H9 (cell line): ENCODE measurements around the gene RGSL1. TPM values are rescaled to one million over a fixed set of nuclear protein-coding genes. Genes with fewer than 3 reads are reported as not detected.

Experiments used
- DNase-seq: peaks from one replicate; pipeline ENCODE4 v3.0.0-alpha.2; 2017
- H2AFZ ChIP-seq: one replicate; pipeline ENCODE4 v1.6.1; 2013; ENCODE audit warnings: mild to moderate bottlenecking, low read length, control low read depth, moderate library complexity
- H2AK5ac ChIP-seq: 2 replicates; pipeline ENCODE4 v1.6.1; 2013; ENCODE audit warnings: low read length, control low read depth, mixed read lengths; ENCODE audit not compliant: insufficient read length
- H2BK120ac ChIP-seq: one replicate; pipeline ENCODE4 v1.6.1; 2013; ENCODE audit warnings: low read depth, mild to moderate bottlenecking, low read length, control low read depth, inconsistent platforms; ENCODE audit not compliant: poor library complexity, severe bottlenecking
- H2BK12ac ChIP-seq: 2 replicates; pipeline ENCODE4 v1.6.1; 2013; ENCODE audit warnings: low read length, control low read depth, mixed read lengths, low read depth; ENCODE audit not compliant: insufficient read length
- H2BK15ac ChIP-seq: 2 replicates; pipeline ENCODE4 v1.6.1; 2013; ENCODE audit warnings: low read depth, low read length, control low read depth
- H2BK20ac ChIP-seq: one replicate; pipeline ENCODE4 v1.6.1; 2013; ENCODE audit warnings: low read depth, mild to moderate bottlenecking, low read length, control low read depth, inconsistent platforms; ENCODE audit not compliant: poor library complexity, severe bottlenecking
- H2BK5ac ChIP-seq: 2 replicates; pipeline ENCODE4 v1.6.1; 2013; ENCODE audit warnings: low read length, control low read depth, mixed read lengths; ENCODE audit not compliant: insufficient read length
- H3K14ac ChIP-seq: 2 replicates; pipeline ENCODE4 v1.6.1; 2013; ENCODE audit warnings: low read length, control low read depth; ENCODE audit not compliant: insufficient read depth
- H3K18ac ChIP-seq: 2 replicates; pipeline ENCODE4 v1.6.1; 2013; ENCODE audit warnings: low read depth, mild to moderate bottlenecking, mixed read lengths, low read length, control low read depth; ENCODE audit not compliant: insufficient read length
- H3K23ac ChIP-seq: 2 replicates; pipeline ENCODE4 v1.6.1; 2013; ENCODE audit warnings: low read length, control low read depth, mixed read lengths, low read depth; ENCODE audit not compliant: insufficient read length
- H3K23me2 ChIP-seq: 2 replicates; pipeline ENCODE4 v1.6.1; 2013; ENCODE audit warnings: low read depth, mild to moderate bottlenecking, mixed read lengths, low read length, control low read depth; ENCODE audit not compliant: insufficient read length, poor library complexity, severe bottlenecking
- H3K27ac ChIP-seq: 2 replicates; pipeline ENCODE4 v1.5.1; 2013; ENCODE audit warnings: low read length, control low read depth, mixed read lengths, low read depth; ENCODE audit not compliant: insufficient read length
- H3K27me3 ChIP-seq: 2 replicates; pipeline ENCODE4 v1.6.1; 2013; ENCODE audit warnings: low read length, control low read depth, inconsistent platforms; ENCODE audit not compliant: insufficient read depth
- H3K4ac ChIP-seq: 2 replicates; pipeline ENCODE4 v1.6.1; 2013; ENCODE audit warnings: low read depth, mild to moderate bottlenecking, control low read depth, inconsistent platforms, low read length, moderate library complexity
- H3K4me1 ChIP-seq: 2 replicates; pipeline ENCODE4 v1.6.1; 2013; ENCODE audit warnings: low read length, control low read depth, inconsistent platforms; ENCODE audit not compliant: insufficient read depth
- H3K4me2 ChIP-seq: 2 replicates; pipeline ENCODE4 v1.6.1; 2013; ENCODE audit warnings: low read length, control low read depth, mixed read lengths; ENCODE audit not compliant: insufficient read length, insufficient read depth
- H3K56ac ChIP-seq: 2 replicates; pipeline ENCODE4 v1.6.1; 2013; ENCODE audit warnings: low read depth, mild to moderate bottlenecking, mixed read lengths, low read length, control low read depth; ENCODE audit not compliant: insufficient read length
- H3K79me1 ChIP-seq: 2 replicates; pipeline ENCODE4 v1.6.1; 2013; ENCODE audit warnings: low read depth, mild to moderate bottlenecking, moderate library complexity, low read length, control low read depth, inconsistent platforms; ENCODE audit not compliant: insufficient read depth, poor library complexity, severe bottlenecking
- H3K79me2 ChIP-seq: 2 replicates; pipeline ENCODE4 v1.6.1; 2013; ENCODE audit warnings: low read length, control low read depth, inconsistent platforms; ENCODE audit not compliant: insufficient read depth
- H3K9ac ChIP-seq: 2 replicates; pipeline ENCODE4 v1.6.1; 2013; ENCODE audit warnings: low read length, control low read depth, mixed read lengths; ENCODE audit not compliant: insufficient read length; ENCODE audit errors: extremely low read depth
- H3K9me3 ChIP-seq: one replicate; pipeline ENCODE4 v1.6.1; 2013; ENCODE audit warnings: low read depth, low read length, inconsistent platforms; ENCODE audit not compliant: control insufficient read depth
- H3T11ph ChIP-seq: one replicate; pipeline ENCODE4 v1.6.1; 2013; ENCODE audit warnings: mild to moderate bottlenecking, low read length, control low read depth, inconsistent platforms
- H4K20me1 ChIP-seq: one replicate; pipeline ENCODE4 v1.6.1; 2013; ENCODE audit not compliant: control insufficient read depth, insufficient read length, insufficient read depth
- H4K5ac ChIP-seq: 2 replicates; pipeline ENCODE4 v1.6.1; 2013; ENCODE audit warnings: low read depth, mild to moderate bottlenecking, mixed read lengths, low read length, control low read depth; ENCODE audit not compliant: insufficient read length
- H4K8ac ChIP-seq: replicated peaks from 2 replicates; pipeline ENCODE4 v1.6.1; 2013; ENCODE audit warnings: low read length, control low read depth, mixed read lengths, low read depth; ENCODE audit not compliant: insufficient read length
- H4K91ac ChIP-seq: 2 replicates; pipeline ENCODE4 v1.6.1; 2013; ENCODE audit warnings: low read depth, mild to moderate bottlenecking, moderate library complexity, mixed read lengths, low read length, control low read depth; ENCODE audit not compliant: insufficient read length
- H3K27ac Mint-ChIP-seq, 3 experiments: 2 replicates in 2 of 3; 3 replicates in 1 of 3; pipeline ENCODE4 v1.8.0; 2020 to 2021; ENCODE audit warnings: mixed read lengths in 3 of 3, mild to moderate bottlenecking in 1 of 3, moderate library complexity in 1 of 3
- H3K27me3 Mint-ChIP-seq: 2 replicates; pipeline ENCODE4 v1.8.0; 2021; ENCODE audit warnings: low read depth, mild to moderate bottlenecking, moderate library complexity, mixed read lengths
- H3K36me3 Mint-ChIP-seq, 3 experiments: 2 replicates in 2 of 3; 3 replicates in 1 of 3; pipeline ENCODE4 v1.8.0; 2020 to 2021; ENCODE audit warnings: low read depth in 3 of 3, mixed read lengths in 3 of 3; ENCODE audit not compliant: insufficient read depth in 1 of 3
- H3K4me1 Mint-ChIP-seq, 2 experiments: 2 replicates each; pipeline ENCODE4 v1.8.0; 2020; ENCODE audit warnings: mixed read lengths in 2 of 2
- H3K4me3 Mint-ChIP-seq, 2 experiments: 2 replicates in 1 of 2; 3 replicates in 1 of 2; pipeline ENCODE4 v1.8.0; 2020 to 2021; ENCODE audit warnings: mild to moderate bottlenecking in 2 of 2, mixed read lengths in 2 of 2, moderate library complexity in 1 of 2
- H3K9me3 Mint-ChIP-seq, 2 experiments: 2 replicates in 1 of 2; 3 replicates in 1 of 2; pipeline ENCODE4 v1.8.0; 2020; ENCODE audit warnings: mild to moderate bottlenecking in 2 of 2, mixed read lengths in 2 of 2, moderate library complexity in 1 of 2
- WGBS: extraction: QIAGEN DNeasy Blood & Tissue Kit; methylation state at CpG from one replicate; pipeline ENCODE4 v1.1.7; 2013; ENCODE audit warnings: missing lambda C conversion rate, low lambda C conversion rate, mixed read lengths; ENCODE audit not compliant: insufficient read length; ENCODE audit errors: extremely low coverage; 5-methylcytosine and 5-hydroxymethylcytosine counted together
- total RNA-seq: library from RNA; stranded (reverse); gene quantifications from 2 replicates; pipeline ENCODE4 v1.2.1, GENCODE V29; 2021
- TF ChIP-seq, protein P1 (sequence below): fragments of 200-600 bp; sonication (generic); conservative IDR thresholded peaks from 3 replicates; pipeline ENCODE4 v1.8.0; 2021; ENCODE audit warnings: antibody characterized with exemption, mild to moderate bottlenecking

The RGSL1 gene
- total RNA-seq, 1 experiment from 2014 or later: not detected

DNA sequence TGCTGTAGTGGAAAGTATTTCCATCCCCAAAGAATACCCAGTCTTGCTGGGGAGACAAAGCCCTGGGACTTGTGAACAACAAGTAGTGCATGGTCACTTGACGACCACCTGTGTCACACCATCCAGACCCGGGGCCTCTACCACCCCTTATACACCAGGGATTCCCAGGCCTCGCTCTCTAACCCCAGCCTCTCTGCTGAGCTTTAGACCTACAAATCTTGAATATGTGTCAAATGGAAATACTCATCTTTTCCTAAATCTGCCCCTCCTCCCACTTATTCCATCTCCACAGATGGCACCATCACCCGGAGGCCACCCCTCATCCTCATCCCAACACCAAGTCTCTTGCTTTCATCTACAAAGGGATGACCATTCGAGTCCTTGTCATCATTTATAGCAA is 140.0 kb downstream of the RGSL1 start:
- H3K23me2 ChIP-seq: peaks cover 4% of the 10 kb centered on the region
- no peak overlapping the region for H3K14ac ChIP-seq
- peaks cover 4% of the 10 kb centered on the region; the same call in 1 of the 2 replicates for H3K27me3 Mint-ChIP-seq
- TF ChIP-seq, protein P1, sequence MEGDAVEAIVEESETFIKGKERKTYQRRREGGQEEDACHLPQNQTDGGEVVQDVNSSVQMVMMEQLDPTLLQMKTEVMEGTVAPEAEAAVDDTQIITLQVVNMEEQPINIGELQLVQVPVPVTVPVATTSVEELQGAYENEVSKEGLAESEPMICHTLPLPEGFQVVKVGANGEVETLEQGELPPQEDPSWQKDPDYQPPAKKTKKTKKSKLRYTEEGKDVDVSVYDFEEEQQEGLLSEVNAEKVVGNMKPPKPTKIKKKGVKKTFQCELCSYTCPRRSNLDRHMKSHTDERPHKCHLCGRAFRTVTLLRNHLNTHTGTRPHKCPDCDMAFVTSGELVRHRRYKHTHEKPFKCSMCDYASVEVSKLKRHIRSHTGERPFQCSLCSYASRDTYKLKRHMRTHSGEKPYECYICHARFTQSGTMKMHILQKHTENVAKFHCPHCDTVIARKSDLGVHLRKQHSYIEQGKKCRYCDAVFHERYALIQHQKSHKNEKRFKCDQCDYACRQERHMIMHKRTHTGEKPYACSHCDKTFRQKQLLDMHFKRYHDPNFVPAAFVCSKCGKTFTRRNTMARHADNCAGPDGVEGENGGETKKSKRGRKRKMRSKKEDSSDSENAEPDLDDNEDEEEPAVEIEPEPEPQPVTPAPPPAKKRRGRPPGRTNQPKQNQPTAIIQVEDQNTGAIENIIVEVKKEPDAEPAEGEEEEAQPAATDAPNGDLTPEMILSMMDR: no peak
- no peak overlapping the region for H3K4ac ChIP-seq
- no peak overlapping the region for H2BK15ac ChIP-seq
- no peak overlapping the region for H3K23ac ChIP-seq
- H3K36me3 Mint-ChIP-seq: no peaks in the 10 kb centered on the region; a peak in 2 of 7 replicates
- H3K56ac ChIP-seq: no peak overlapping the region
- H2BK120ac ChIP-seq: no peak overlapping the region
- H2BK5ac ChIP-seq: no peak overlapping the region
- no peak overlapping the region for H2AK5ac ChIP-seq
- whole genome bisulfite sequencing: no CpG with 5 or more reads among the region's 5 CpGs
- H3K9ac ChIP-seq: no peak overlapping the region
- H3K18ac ChIP-seq: no peak overlapping the region
- H4K20me1 ChIP-seq: peaks cover 2% of the 10 kb centered on the region
- H3K27me3 ChIP-seq: no peaks in the 10 kb centered on the region
- no peak overlapping the region for H2BK12ac ChIP-seq
- no peak overlapping the region for H4K8ac ChIP-seq
- no peak overlapping the region for H2AFZ ChIP-seq
- H3K4me2 ChIP-seq: no peak overlapping the region
- no peak overlapping the region; a peak in 1 of 7 replicates for H3K27ac Mint-ChIP-seq
- H3K4me3 Mint-ChIP-seq: no peak overlapping the region
- no peak overlapping the region for H3K27ac ChIP-seq
- H3T11ph ChIP-seq: no peak overlapping the region
- no peak overlapping the region for H2BK20ac ChIP-seq
- H3K79me2 ChIP-seq: no peaks in the 10 kb centered on the region
- no peaks in the 10 kb centered on the region for H3K79me1 ChIP-seq
- no peak overlapping the region for H4K5ac ChIP-seq
- peaks cover 2 to 5% of the 10 kb centered on the region in 2 experiments; a peak in 1 of 5 replicates for H3K9me3 Mint-ChIP-seq
- H4K91ac ChIP-seq: no peak overlapping the region
- no peaks in the 10 kb centered on the region; the same call in 1 of the 2 replicates for H3K4me1 ChIP-seq
- DNase-seq: no peak
- no peaks in the 10 kb centered on the region for H3K9me3 ChIP-seq
- peaks cover 13 to 15% of the 10 kb centered on the region in 2 experiments for H3K4me1 Mint-ChIP-seq
